HEK293 (cell line): ENCODE measurements around the gene CDK11B.
"Not testable (repeated sequence)": the region's sequence is repeated elsewhere in the genome, so short reads cannot be mapped to it uniquely, and the experiment has no call there.

ENCODE experiments used
- CTCF ChIA-PET: fragments of 350-600 bp; formaldehyde crosslinking; extraction: SDS; loops from one replicate; lab custom pipeline; 2021; ENCODE audit warnings: antibody characterized with exemption; lab: Yijun Ruan, JAX
- POLR2A ChIA-PET: fragments of 300-600 bp; formaldehyde crosslinking; extraction: SDS; loops from one replicate; lab custom pipeline; 2020; ENCODE audit warnings: antibody characterized with exemption, inconsistent platforms; lab: Yijun Ruan, JAX
- H3K27ac ChIP-seq: fragments of 200-500 bp; sonication (Bioruptor generic); 2 replicates; pipeline ENCODE4 v1.5.1; 2014; ENCODE audit warnings: low read depth, low read length, control low read depth, inconsistent platforms; ENCODE audit errors: extremely low read depth
- H3K36me3 ChIP-seq, 2 experiments: fragments of 200-500 bp in 1 of 2; sonication (Bioruptor generic) in 1 of 2; 1 replicate in 1 of 2; 2 replicates in 1 of 2; pipeline ENCODE4 v1.5.1; 2014 to 2017; ENCODE audit warnings: inconsistent platforms in 2 of 2, low read length in 2 of 2; ENCODE audit not compliant: control insufficient read depth in 2 of 2, insufficient read depth in 1 of 2
- H3K4me1 ChIP-seq: fragments of 200-500 bp; sonication (Bioruptor generic); 2 replicates; pipeline ENCODE4 v1.5.1; 2014; ENCODE audit warnings: mild to moderate bottlenecking, low read length, inconsistent platforms; ENCODE audit not compliant: control insufficient read depth, insufficient read depth
- H3K4me3 ChIP-seq: 2 replicates; pipeline ENCODE4 v1.5.1; 2011; ENCODE audit warnings: low read depth, mild to moderate bottlenecking, control low read depth, low read length, moderate library complexity
- H3K9me3 ChIP-seq: fragments of 200-500 bp; sonication (Bioruptor generic); 2 replicates; pipeline ENCODE4 v1.5.1; 2014; ENCODE audit warnings: low read depth, low read length, inconsistent platforms; ENCODE audit not compliant: control insufficient read depth, insufficient read depth
- BCL11B ChIP-seq: fragments of 450-650 bp; formaldehyde crosslinking; IDR thresholded peaks from 2 replicates; pipeline ENCODE4 v1.5.1; 2016; ENCODE audit warnings: low read depth, missing biosample characterization, missing genetic modification characterization
- GLIS2 ChIP-seq: fragments of 450-650 bp; formaldehyde crosslinking; IDR thresholded peaks from 2 replicates; pipeline ENCODE4 v1.5.1; 2016; ENCODE audit warnings: missing biosample characterization, missing genetic modification characterization
- PRDM1 ChIP-seq: fragments of 450-650 bp; formaldehyde crosslinking; IDR thresholded peaks from 2 replicates; pipeline ENCODE4; 2016; ENCODE audit warnings: missing biosample characterization, missing genetic modification characterization
- SP2 ChIP-seq: fragments of 450-650 bp; formaldehyde crosslinking; IDR thresholded peaks from 2 replicates; pipeline ENCODE4 v1.5.1; 2016; ENCODE audit warnings: missing biosample characterization, missing genetic modification characterization
- TCF7L2 ChIP-seq: IDR thresholded peaks from 2 replicates; pipeline ENCODE4 v1.6.1; 2011; ENCODE audit warnings: low read depth, mild to moderate bottlenecking, inconsistent platforms, low read length, moderate library complexity, borderline replicate concordance
- YY1 ChIP-seq: fragments of 450-650 bp; formaldehyde crosslinking; IDR thresholded peaks from 2 replicates; pipeline ENCODE4 v1.5.1; 2018; ENCODE audit warnings: missing biosample characterization, missing genetic modification characterization
- ZBTB20 ChIP-seq: fragments of 450-650 bp; formaldehyde crosslinking; IDR thresholded peaks from 2 replicates; pipeline ENCODE4 v1.5.1; 2016; ENCODE audit warnings: missing biosample characterization, missing genetic modification characterization
- ZNF169 ChIP-seq: fragments of 450-650 bp; formaldehyde crosslinking; IDR thresholded peaks from 2 replicates; pipeline ENCODE4 v1.5.1; 2016; ENCODE audit warnings: missing biosample characterization, missing genetic modification characterization
- ZNF341 ChIP-seq: fragments of 450-650 bp; formaldehyde crosslinking; IDR thresholded peaks from 2 replicates; pipeline ENCODE4; 2016; ENCODE audit warnings: low read depth, missing biosample characterization, missing genetic modification characterization
- ZNF366 ChIP-seq: fragments of 450-650 bp; formaldehyde crosslinking; conservative IDR thresholded peaks from 2 replicates; pipeline ENCODE4 v1.5.1; 2016; ENCODE audit warnings: missing biosample characterization, missing genetic modification characterization
- ZNF549 ChIP-seq: fragments of 450-650 bp; IDR thresholded peaks from 2 replicates; pipeline ENCODE4 v1.5.1; 2018; ENCODE audit warnings: missing biosample characterization, missing genetic modification characterization, mild to moderate bottlenecking, inconsistent platforms, moderate library complexity
- ZNF830 ChIP-seq: fragments of 450-650 bp; IDR thresholded peaks from 2 replicates; pipeline ENCODE4 v1.5.0; 2018; ENCODE audit warnings: missing biosample characterization, missing genetic modification characterization, low read depth, mild to moderate bottlenecking, moderate library complexity
- TF ChIP-seq, protein P1 (sequence below): fragments of 450-650 bp; formaldehyde crosslinking; IDR thresholded peaks from 2 replicates; pipeline ENCODE4 v1.5.1; 2016; ENCODE audit warnings: missing biosample characterization, missing genetic modification characterization
- TF ChIP-seq, protein P2 (sequence below): sonication (generic); formaldehyde crosslinking; IDR thresholded peaks from 2 replicates; pipeline ENCODE4 v1.8.1; 2022; ENCODE audit warnings: mild to moderate bottlenecking, moderate library complexity, missing genetic modification reagents
- TF ChIP-seq, protein P3 (sequence below): fragments of 450-650 bp; formaldehyde crosslinking; IDR thresholded peaks from 2 replicates; pipeline ENCODE4 v1.5.1; 2016; ENCODE audit warnings: missing biosample characterization, missing genetic modification characterization
- TF ChIP-seq, protein P4 (sequence below): fragments of 450-650 bp; formaldehyde crosslinking; IDR thresholded peaks from 2 replicates; pipeline ENCODE4 v1.5.1; 2017; ENCODE audit warnings: missing biosample characterization, missing genetic modification characterization
- TF ChIP-seq, protein P5 (sequence below): fragments of 450-650 bp; formaldehyde crosslinking; IDR thresholded peaks from 2 replicates; pipeline ENCODE4 v1.5.1; 2016; ENCODE audit warnings: missing biosample characterization, missing genetic modification characterization
- TF ChIP-seq, protein P6 (sequence below): fragments of 450-650 bp; formaldehyde crosslinking; IDR thresholded peaks from 2 replicates; pipeline ENCODE4 v1.5.1; 2016; ENCODE audit warnings: missing biosample characterization, missing genetic modification characterization

Gene CDK11B

DNA sequence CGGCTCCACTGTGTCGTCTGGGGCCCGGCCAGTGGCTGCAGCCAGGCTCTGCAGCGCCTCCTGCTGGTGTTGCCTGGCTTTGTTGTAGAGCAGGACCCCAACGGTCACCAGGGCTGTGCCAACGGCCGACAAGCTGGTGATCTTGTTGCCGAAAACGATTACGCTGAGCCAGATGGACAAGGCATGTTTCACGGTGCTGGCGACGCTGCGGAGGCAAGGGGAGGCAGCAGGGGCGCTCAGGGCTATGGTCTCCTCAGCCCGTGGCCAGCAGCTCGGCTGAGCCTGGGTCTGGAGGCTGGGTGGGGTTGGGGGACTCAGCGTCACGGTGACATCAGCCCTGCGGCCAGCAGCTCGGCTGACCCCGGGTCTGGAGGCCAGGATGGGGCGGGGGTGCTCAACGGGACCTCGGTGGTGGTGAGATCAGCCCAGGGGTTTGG lies 7.0 kb upstream of the CDK11B start:
- Histone ChIP-seq H3K36me3 (peaks cover 12 to 46% of the 10 kb centered on the region in 2 experiments), H3K4me3 (no peak overlapping the region), H3K27ac (no peak overlapping the region), H3K4me1 (peaks cover 2% of the 10 kb centered on the region; the same call in 1 of the 2 replicates), H3K9me3 (no peaks in the 10 kb centered on the region)
- ChIA-PET POLR2A (no interaction called here), CTCF (interaction anchor here (0.6 to 1.2 kb wide), 5 partner anchors 9 to 128 kb away, joined by 3 read pairs; no protein-coding TSS in a partner anchor)
- TF ChIP-seq BCL11B (tag by site-specific recombination) = peak; percentile 27; the same call in 1 of the 2 replicates
- no peak for TF ChIP-seq SP2 (tag by site-specific recombination)
- TF ChIP-seq, protein P1, sequence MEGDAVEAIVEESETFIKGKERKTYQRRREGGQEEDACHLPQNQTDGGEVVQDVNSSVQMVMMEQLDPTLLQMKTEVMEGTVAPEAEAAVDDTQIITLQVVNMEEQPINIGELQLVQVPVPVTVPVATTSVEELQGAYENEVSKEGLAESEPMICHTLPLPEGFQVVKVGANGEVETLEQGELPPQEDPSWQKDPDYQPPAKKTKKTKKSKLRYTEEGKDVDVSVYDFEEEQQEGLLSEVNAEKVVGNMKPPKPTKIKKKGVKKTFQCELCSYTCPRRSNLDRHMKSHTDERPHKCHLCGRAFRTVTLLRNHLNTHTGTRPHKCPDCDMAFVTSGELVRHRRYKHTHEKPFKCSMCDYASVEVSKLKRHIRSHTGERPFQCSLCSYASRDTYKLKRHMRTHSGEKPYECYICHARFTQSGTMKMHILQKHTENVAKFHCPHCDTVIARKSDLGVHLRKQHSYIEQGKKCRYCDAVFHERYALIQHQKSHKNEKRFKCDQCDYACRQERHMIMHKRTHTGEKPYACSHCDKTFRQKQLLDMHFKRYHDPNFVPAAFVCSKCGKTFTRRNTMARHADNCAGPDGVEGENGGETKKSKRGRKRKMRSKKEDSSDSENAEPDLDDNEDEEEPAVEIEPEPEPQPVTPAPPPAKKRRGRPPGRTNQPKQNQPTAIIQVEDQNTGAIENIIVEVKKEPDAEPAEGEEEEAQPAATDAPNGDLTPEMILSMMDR (tag by site-specific recombination) = peak; percentile 76
- TF ChIP-seq ZNF830 = no peak
- TF ChIP-seq ZNF341 (tag by site-specific recombination) = 0 out of 2 replicates have a peak, but pooled peaks have one; percentile 11

DNA sequence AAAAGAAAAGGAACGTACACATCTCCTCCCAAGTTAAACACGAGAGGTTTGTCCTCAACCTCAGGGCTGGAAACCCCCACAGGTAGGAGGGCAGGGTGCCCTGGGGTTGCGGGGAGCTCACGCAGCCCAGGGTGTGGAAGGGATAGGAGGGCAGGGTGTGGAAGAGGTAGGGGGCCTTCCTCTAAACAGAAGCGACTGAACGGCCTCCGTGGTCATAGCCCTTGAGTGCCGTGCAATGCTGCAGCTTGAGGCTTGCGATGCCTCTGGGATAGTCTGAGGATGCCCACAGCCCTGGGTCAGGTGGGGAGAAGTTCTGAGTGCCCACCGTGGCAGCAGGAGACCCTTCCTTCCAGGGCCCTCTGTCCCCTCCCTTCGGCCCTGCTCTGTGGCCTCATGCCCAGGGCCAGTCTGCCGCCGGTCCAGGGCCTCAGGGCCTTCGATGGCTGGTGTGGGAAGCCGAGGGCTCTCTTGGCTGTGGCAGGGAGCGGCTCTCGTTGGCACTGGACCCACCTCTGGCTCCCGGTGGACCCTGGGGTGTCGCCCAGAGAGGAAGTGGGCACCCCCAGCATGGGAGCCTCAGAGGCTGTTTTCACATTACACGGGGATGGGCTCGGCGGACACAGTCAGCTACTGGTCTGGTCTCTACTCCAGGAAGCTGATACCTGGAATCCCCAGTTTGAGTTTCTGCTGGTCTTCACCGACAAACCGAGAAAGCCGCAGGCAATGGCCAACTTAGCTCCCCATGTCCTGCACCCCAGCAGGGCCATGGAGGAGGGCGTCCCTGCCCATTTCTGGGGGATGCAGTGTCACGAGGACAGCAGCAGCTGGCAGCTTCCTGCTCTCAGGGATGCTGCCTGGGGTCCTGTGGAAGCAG lies 6.4 kb upstream of the CDK11B start:
- CTCF ChIA-PET = interaction anchor here (0.6 to 1.2 kb wide), 4 partner anchors 12 to 127 kb away, joined by 3 read pairs; no protein-coding TSS in a partner anchor
- H3K36me3 ChIP-seq = peaks cover 12 to 43% of the 10 kb centered on the region in 2 experiments
- H3K4me1 ChIP-seq = peaks cover 2% of the 10 kb centered on the region; the same call in 1 of the 2 replicates
- POLR2A ChIA-PET = no interaction called here
- TF ChIP-seq YY1 = no peak
- TF ChIP-seq, protein P2, sequence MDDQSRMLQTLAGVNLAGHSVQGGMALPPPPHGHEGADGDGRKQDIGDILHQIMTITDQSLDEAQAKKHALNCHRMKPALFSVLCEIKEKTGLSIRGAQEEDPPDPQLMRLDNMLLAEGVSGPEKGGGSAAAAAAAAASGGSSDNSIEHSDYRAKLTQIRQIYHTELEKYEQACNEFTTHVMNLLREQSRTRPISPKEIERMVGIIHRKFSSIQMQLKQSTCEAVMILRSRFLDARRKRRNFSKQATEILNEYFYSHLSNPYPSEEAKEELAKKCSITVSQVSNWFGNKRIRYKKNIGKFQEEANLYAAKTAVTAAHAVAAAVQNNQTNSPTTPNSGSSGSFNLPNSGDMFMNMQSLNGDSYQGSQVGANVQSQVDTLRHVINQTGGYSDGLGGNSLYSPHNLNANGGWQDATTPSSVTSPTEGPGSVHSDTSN (CRISPR knock-in tag) = no peak
- no peak for TF ChIP-seq TCF7L2
- TF ChIP-seq, protein P3, sequence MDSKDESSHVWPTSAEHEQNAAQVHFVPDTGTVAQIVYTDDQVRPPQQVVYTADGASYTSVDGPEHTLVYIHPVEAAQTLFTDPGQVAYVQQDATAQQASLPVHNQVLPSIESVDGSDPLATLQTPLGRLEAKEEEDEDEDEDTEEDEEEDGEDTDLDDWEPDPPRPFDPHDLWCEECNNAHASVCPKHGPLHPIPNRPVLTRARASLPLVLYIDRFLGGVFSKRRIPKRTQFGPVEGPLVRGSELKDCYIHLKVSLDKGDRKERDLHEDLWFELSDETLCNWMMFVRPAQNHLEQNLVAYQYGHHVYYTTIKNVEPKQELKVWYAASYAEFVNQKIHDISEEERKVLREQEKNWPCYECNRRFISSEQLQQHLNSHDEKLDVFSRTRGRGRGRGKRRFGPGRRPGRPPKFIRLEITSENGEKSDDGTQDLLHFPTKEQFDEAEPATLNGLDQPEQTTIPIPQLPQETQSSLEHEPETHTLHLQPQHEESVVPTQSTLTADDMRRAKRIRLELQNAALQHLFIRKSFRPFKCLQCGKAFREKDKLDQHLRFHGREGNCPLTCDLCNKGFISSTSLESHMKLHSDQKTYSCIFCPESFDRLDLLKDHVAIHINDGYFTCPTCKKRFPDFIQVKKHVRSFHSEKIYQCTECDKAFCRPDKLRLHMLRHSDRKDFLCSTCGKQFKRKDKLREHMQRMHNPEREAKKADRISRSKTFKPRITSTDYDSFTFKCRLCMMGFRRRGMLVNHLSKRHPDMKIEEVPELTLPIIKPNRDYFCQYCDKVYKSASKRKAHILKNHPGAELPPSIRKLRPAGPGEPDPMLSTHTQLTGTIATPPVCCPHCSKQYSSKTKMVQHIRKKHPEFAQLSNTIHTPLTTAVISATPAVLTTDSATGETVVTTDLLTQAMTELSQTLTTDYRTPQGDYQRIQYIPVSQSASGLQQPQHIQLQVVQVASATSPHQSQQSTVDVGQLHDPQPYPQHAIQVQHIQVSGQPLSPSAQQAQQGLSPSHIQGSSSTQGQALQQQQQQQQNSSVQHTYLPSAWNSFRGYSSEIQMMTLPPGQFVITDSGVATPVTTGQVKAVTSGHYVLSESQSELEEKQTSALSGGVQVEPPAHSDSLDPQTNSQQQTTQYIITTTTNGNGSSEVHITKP (tag by site-specific recombination) = no peak
- TF ChIP-seq, protein P4, sequence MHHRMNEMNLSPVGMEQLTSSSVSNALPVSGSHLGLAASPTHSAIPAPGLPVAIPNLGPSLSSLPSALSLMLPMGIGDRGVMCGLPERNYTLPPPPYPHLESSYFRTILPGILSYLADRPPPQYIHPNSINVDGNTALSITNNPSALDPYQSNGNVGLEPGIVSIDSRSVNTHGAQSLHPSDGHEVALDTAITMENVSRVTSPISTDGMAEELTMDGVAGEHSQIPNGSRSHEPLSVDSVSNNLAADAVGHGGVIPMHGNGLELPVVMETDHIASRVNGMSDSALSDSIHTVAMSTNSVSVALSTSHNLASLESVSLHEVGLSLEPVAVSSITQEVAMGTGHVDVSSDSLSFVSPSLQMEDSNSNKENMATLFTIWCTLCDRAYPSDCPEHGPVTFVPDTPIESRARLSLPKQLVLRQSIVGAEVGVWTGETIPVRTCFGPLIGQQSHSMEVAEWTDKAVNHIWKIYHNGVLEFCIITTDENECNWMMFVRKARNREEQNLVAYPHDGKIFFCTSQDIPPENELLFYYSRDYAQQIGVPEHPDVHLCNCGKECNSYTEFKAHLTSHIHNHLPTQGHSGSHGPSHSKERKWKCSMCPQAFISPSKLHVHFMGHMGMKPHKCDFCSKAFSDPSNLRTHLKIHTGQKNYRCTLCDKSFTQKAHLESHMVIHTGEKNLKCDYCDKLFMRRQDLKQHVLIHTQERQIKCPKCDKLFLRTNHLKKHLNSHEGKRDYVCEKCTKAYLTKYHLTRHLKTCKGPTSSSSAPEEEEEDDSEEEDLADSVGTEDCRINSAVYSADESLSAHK = no peak
- no peak for TF ChIP-seq ZNF366 (tag by site-specific recombination)
- no peak for TF ChIP-seq ZNF549 (tag by site-specific recombination)
- TF ChIP-seq ZNF169 = no peak
- TF ChIP-seq, protein P5, sequence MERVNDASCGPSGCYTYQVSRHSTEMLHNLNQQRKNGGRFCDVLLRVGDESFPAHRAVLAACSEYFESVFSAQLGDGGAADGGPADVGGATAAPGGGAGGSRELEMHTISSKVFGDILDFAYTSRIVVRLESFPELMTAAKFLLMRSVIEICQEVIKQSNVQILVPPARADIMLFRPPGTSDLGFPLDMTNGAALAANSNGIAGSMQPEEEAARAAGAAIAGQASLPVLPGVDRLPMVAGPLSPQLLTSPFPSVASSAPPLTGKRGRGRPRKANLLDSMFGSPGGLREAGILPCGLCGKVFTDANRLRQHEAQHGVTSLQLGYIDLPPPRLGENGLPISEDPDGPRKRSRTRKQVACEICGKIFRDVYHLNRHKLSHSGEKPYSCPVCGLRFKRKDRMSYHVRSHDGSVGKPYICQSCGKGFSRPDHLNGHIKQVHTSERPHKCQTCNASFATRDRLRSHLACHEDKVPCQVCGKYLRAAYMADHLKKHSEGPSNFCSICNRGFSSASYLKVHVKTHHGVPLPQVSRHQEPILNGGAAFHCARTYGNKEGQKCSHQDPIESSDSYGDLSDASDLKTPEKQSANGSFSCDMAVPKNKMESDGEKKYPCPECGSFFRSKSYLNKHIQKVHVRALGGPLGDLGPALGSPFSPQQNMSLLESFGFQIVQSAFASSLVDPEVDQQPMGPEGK = no peak
- no peak for TF ChIP-seq GLIS2 (tag by site-specific recombination)
- no peak for TF ChIP-seq PRDM1 (tag by site-specific recombination)
- TF ChIP-seq ZBTB20 (tag by site-specific recombination) = no peak
- TF ChIP-seq, protein P6, sequence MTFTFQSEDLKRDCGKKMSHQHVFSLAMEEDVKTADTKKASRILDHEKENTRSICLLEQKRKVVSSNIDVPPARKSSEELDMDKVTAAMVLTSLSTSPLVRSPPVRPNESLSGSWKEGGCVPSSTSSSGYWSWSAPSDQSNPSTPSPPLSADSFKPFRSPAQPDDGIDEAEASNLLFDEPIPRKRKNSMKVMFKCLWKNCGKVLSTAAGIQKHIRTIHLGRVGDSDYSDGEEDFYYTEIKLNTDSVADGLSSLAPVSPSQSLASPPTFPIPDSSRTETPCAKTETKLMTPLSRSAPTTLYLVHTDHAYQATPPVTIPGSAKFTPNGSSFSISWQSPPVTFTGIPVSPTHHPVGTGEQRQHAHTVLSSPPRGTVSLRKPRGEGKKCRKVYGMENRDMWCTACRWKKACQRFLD = no peak
- TF ChIP-seq, all 188 proteins: peak for 0
- no peak overlapping the region for H3K27ac ChIP-seq
- no peak overlapping the region for H3K4me3 ChIP-seq
- no peaks in the 10 kb centered on the region for H3K9me3 ChIP-seq

DNA sequence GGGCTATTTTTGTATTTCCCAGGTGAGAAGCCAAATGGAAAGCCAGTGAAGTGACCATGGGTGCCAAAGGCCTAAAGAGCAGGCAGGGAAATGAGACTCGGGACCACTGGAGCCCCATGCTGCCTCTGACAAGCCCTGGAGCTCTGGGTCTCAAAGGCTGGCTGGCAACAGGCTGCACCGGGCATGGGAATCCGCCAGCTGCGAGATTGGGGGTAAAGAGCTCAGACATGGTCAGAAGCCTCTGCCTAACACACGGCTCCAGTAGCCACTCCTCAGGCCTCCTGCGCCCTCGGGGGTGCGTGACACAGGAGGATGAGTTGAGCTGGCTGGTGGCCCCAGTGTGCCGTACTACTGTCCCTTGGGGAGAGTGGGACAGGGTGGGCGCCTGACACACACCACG lies 5.5 kb upstream of the CDK11B start:
- H3K9me3 ChIP-seq, H3K4me1 ChIP-seq, H3K4me3 ChIP-seq, POLR2A ChIA-PET, CTCF ChIA-PET, H3K27ac ChIP-seq: not testable (repeated sequence)
- H3K36me3 ChIP-seq = peaks cover 12 to 34% of the 10 kb centered on the region in 2 experiments
